OCI-LY7 (cell line): ENCODE data around the gene NINJ2.

Experiments used
- CTCF ChIP-seq: fragments of 200-600 bp; sonication (generic); conservative IDR thresholded peaks from 2 replicates; pipeline ENCODE4 v1.5.1; 2014; ENCODE audit warnings: mild to moderate bottlenecking, antibody characterized with exemption, low read length, moderate library complexity, mixed read lengths
- EZH2phosphoT487 ChIP-seq: fragments of 200-600 bp; sonication (generic); IDR thresholded peaks from 2 replicates; pipeline ENCODE4 v1.6.1; 2018; ENCODE audit warnings: low read depth, borderline replicate concordance, mild to moderate bottlenecking, mixed run types, antibody characterized with exemption, low read length, moderate library complexity, mixed read lengths

DNA sequence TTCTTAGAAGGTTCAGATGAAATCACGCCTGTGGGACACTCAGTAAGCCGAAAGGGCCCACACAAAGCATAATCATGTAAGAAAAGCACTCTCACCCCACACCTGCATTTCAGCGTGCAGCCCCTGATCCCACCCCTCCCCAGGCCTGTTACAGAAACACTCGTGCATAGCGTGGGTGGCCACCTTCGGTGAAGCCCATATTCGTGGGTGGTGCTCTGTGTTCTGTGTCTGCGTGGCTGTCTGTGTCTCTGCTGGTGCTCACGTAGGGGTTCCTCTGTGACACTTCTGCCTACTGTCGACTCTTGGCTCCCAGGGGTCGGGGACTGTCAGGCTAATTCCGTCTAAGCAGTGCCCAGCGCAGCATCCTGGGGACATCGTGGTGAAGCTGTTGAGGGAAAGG lies 129.5 kb downstream of the NINJ2 start:
- TF ChIP-seq CTCF (no peak), EZH2phosphoT487 (no peak)
